ENCODE results near the gene PCDHGA7.

GRCh38 chr5:141363952-141364660 is 18.4 kb upstream of the PCDHGA7 start, which contains the start of gene PCDHGA5:
- TF ChIP-seq GATA2 (IDR thresholded peaks at IDR 0.05; ENCODE audit: low read depth, low read length) = no peak
- no peak for TF ChIP-seq GATA3 (IDR thresholded peaks at IDR 0.05; ENCODE audit: low read depth, low read length)

All from SH-SY5Y (cell line).